Activated naive CD4-positive, alpha-beta T cell treated with anti-CD3 and anti-CD28 coated beads for 36 hours (primary cell): Measurements from ENCODE around the gene MRPS18A. TPM values are rescaled to one million over a fixed set of nuclear protein-coding genes. Genes with fewer than 3 reads are reported as not detected.

Experiments
- CTCF ChIA-PET: fragments of 350-600 bp; sonication (Branson Sonifier 250); formaldehyde crosslinking; loops from one replicate; lab custom pipeline; 2021; ENCODE audit warnings: antibody characterized with exemption; lab: Charles Lee
- DNase-seq: peaks from one replicate; pipeline ENCODE4 v3.0.0-alpha.2; 2020
- H3K27ac Mint-ChIP-seq: one replicate; pipeline ENCODE4 v1.8.0; 2021; ENCODE audit warnings: mild to moderate bottlenecking, mixed read lengths
- H3K27me3 Mint-ChIP-seq: one replicate; pipeline ENCODE4 v1.8.0; 2021; ENCODE audit warnings: low read depth, mixed read lengths
- H3K36me3 Mint-ChIP-seq: one replicate; pipeline ENCODE4 v1.8.0; 2021; ENCODE audit warnings: low read depth, mixed read lengths
- H3K4me1 Mint-ChIP-seq: one replicate; pipeline ENCODE4 v1.8.0; 2021; ENCODE audit warnings: low read depth, mixed read lengths
- H3K4me3 Mint-ChIP-seq: one replicate; pipeline ENCODE4 v1.8.0; 2021; ENCODE audit warnings: mild to moderate bottlenecking, moderate library complexity, mixed read lengths
- H3K9me3 Mint-ChIP-seq: one replicate; pipeline ENCODE4 v1.8.0; 2021; ENCODE audit warnings: mixed read lengths
- intact Hi-C: fragments of 100-400 bp; cut with micrococcal nuclease; formaldehyde crosslinking; loops from one replicate; pipeline ENCODE4 v1.15.1; 2023
- total RNA-seq, 2 experiments: library from RNA; stranded (reverse); gene quantifications; one replicate each; pipeline ENCODE4 v1.2.3, GENCODE V29; 2021

MRPS18A gene
- total RNA-seq, 2 experiments from 2014 or later, result 47.8 to 50.2 TPM

DNA sequence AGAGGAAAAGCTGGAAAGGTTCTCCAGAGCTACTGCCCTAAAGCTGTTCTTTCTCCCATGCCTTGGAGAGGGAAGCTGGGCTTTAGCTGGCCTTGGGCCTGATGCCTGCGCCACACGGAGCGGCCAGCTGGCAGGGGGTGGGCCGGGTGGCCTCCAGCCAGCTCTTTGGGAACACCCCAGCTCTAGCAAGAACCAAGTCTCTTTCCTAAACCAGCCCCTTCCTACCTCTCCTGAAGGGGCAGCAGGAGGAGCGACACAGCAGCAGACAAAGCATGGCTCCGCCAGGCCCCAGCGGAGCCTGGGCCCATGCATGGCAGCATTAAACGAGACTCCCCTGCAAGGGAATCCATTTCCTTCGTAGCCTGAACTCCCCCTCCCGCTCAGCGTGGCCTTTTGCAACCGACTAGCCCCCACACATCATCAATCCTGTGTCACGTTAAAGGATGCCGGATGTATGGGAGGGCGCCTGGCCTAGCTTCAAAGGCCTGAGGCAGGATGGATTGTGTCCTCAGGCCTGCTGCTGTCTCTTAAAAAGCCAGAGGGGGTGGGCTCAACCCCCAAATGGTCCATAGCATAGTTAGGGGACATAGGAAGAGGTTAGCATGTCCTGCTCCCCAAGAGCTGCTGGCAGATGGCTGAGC, 14.0 kb downstream of the MRPS18A start:
- no peak overlapping the region for H3K27ac Mint-ChIP-seq
- no peak for DNase-seq
- no peaks in the 10 kb centered on the region for H3K27me3 Mint-ChIP-seq
- intact Hi-C loops, result no loop called here
- CTCF ChIA-PET, result interaction anchor here (0.8 kb wide), 1 partner anchor 8 kb away, joined by 3 read pairs; no protein-coding TSS in a partner anchor
- H3K4me1 Mint-ChIP-seq, result peaks cover 4% of the 10 kb centered on the region
- no peaks in the 10 kb centered on the region for H3K9me3 Mint-ChIP-seq
- no peak overlapping the region for H3K4me3 Mint-ChIP-seq
- peaks cover 6% of the 10 kb centered on the region for H3K36me3 Mint-ChIP-seq

DNA sequence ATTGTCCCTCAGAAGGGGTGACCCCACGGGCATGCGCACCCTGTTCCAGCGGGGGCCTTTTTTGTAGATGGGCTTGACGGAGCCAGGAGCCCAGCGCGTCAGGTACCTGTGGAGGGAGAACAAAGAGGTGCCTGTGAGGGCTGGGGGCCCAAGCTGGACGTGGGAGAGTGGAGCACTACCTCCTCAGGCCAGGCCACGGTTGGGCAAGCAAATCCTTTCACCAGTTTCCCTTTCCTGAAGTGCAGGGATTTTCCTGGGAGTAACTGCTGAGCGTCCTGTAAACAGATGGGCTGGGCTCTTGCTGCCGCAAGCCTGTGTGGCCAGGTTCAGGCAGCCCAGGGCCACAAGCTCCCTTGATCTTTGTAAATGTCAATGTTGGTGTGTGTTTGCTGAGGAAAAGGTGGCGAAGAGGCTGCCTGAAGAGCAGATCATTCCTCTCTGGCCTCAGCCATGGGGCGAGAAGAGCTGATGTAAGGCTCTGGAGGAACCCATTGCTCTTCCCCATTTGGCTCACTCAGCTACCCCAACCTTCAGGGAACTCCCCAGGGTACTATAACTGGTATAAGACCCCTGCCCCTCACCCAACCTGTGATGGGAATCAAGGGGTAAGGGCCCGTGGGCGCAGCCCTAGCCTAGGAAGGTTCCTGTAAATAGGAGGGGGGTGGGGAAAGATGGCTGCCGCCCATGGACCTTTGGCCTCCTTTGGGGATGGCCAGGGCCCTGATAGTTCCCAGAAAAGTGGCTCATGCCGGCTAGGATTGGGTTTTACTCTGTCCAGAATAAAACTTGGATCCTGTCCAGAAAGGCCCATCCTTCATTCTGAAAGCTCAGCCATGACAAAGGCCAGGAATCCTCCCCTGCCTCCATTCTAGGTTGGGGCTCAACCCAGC, 15.5 kb downstream of the MRPS18A start:
- Mint-ChIP-seq H3K27ac (no peak overlapping the region), H3K9me3 (no peaks in the 10 kb centered on the region), H3K4me3 (no peak overlapping the region), H3K27me3 (no peaks in the 10 kb centered on the region), H3K36me3 (peaks cover 6% of the 10 kb centered on the region), H3K4me1 (peaks cover 19% of the 10 kb centered on the region)
- intact Hi-C loops, result no loop called here
- DNase-seq, result no peak
- CTCF ChIA-PET, result interaction anchor here (1.1 kb wide), 1 partner anchor 63 kb away, joined by 3 read pairs; no protein-coding TSS in a partner anchor

DNA sequence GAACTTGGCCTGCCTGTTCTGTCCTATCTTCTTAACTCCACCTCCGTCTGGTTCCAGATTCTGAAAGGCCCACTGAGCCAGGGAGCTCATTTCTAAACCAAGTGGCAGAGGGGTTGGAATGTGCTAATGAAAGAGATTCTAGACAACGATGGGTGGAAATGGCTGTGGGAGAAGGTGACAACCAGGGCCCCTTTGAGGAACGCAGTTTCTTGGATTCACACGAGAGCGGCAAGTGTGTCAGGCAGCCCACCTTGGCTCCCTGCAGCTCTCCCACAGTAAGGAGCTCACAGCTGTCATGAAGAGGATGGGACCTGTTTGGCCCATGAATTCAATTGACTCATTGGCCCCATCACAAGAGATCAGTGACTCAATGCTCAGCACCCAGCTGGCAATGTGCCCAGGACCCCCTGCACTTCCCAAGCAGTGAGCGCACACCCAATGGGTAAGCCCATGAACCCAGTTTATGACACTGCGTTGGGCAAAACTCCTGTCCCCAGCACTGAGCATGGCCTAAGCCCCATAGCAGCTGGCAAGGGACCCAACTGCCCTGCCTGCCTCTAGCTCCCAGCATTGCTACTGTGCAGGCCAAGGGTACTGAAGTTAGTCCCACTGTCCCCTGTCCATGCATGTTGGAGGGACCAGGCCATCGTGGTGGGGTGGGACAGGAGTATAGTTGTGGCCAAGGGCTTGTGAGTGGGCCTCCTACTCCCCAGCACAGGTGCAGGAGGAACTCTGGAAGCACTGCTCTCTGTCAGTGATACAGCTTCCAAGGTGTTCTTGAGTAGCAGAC, 16.4 kb downstream of the MRPS18A start:
- intact Hi-C loops, result no loop called here
- CTCF ChIA-PET, result interaction anchor here (0.5 to 1.2 kb wide), 2 partner anchors 27 to 53 kb away, joined by 4 to 5 read pairs; no protein-coding TSS in a partner anchor
- peaks cover 20% of the 10 kb centered on the region for H3K4me1 Mint-ChIP-seq
- H3K4me3 Mint-ChIP-seq, result no peak overlapping the region
- no peak for DNase-seq
- peak overlapping the region; percentile 46 for H3K27ac Mint-ChIP-seq
- H3K9me3 Mint-ChIP-seq, result no peaks in the 10 kb centered on the region
- H3K27me3 Mint-ChIP-seq, result no peaks in the 10 kb centered on the region
- H3K36me3 Mint-ChIP-seq, result peaks cover 6% of the 10 kb centered on the region

DNA sequence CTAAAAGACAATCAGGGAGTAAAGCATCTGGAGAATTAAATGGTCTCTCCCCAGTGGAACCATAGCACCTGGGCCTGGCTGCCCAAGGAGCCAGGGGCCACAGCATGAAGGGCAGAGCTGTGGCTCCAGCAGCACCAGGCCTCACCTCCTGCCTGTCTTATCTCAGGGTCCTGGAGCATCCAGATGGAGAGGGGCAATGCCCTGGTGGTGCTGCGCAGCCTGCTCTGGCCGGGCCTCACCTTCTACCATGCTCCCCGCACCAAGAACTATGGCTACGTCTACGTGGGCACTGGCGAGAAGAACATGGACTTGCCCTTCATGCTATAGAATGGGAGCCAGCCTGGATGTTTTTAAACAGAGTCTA, 17.0 kb downstream of the MRPS18A start:
- CTCF ChIA-PET, result interaction anchor here (0.5 to 1.4 kb wide), 6 partner anchors 10 to 103 kb away, joined by 3 to 5 read pairs (median 4); partner anchors contain the start of gene MRPS18A
- no peak overlapping the region for H3K4me3 Mint-ChIP-seq
- no peak for DNase-seq
- H3K27me3 Mint-ChIP-seq, result no peaks in the 10 kb centered on the region
- intact Hi-C loops, result no loop called here
- H3K27ac Mint-ChIP-seq, result peak overlapping the region; percentile 71
- peaks cover 6% of the 10 kb centered on the region for H3K36me3 Mint-ChIP-seq
- peaks cover 20% of the 10 kb centered on the region for H3K4me1 Mint-ChIP-seq
- H3K9me3 Mint-ChIP-seq, result no peaks in the 10 kb centered on the region

DNA sequence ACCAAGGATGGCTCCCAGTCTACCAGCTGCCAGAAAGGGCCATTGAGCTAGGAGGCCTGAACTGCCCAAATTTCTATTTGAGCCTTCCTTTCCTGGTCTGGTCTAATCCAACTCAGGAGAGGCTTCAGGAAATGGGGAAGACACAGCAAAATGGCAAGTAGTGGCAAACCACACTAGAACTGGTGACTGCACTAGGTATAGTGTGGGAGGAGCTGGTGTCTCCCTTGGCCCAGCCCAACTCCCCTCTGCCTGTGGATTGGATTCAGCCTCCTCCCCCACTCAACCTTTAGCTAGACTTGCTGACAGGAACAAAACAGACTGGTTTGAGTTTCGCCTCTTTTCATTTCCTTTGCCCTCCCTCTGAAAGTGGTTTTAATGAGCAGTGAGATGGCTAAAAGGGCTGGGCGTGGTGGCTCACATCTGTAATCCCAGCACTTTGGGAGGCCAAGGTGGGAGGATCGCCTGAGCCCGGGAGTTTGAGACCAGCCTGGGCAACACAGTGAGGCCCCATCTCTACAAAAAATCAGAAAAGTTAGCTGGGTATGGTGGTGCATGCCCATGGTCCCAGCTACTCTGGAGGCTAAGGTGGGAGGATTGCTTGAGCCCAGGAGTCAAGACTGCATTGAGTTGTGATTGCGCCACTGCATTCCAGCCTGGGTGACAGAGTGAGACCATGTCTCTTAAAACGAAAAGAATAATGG, 17.5 kb downstream of the MRPS18A start:
- CTCF ChIA-PET, result interaction anchor here (0.8 to 3.2 kb wide), 9 partner anchors 8 to 104 kb away, joined by 3 to 14 read pairs (median 4); partner anchors contain the start of gene MRPS18A
- DNase-seq, result peak; percentile 35
- Mint-ChIP-seq H3K27me3 (no peaks in the 10 kb centered on the region), H3K4me1 (peaks cover 20% of the 10 kb centered on the region), H3K9me3 (no peaks in the 10 kb centered on the region), H3K27ac (peak overlapping the region; percentile 71), H3K4me3 (no peak overlapping the region), H3K36me3 (peaks cover 6% of the 10 kb centered on the region)
- intact Hi-C loops, result no loop called here

DNA sequence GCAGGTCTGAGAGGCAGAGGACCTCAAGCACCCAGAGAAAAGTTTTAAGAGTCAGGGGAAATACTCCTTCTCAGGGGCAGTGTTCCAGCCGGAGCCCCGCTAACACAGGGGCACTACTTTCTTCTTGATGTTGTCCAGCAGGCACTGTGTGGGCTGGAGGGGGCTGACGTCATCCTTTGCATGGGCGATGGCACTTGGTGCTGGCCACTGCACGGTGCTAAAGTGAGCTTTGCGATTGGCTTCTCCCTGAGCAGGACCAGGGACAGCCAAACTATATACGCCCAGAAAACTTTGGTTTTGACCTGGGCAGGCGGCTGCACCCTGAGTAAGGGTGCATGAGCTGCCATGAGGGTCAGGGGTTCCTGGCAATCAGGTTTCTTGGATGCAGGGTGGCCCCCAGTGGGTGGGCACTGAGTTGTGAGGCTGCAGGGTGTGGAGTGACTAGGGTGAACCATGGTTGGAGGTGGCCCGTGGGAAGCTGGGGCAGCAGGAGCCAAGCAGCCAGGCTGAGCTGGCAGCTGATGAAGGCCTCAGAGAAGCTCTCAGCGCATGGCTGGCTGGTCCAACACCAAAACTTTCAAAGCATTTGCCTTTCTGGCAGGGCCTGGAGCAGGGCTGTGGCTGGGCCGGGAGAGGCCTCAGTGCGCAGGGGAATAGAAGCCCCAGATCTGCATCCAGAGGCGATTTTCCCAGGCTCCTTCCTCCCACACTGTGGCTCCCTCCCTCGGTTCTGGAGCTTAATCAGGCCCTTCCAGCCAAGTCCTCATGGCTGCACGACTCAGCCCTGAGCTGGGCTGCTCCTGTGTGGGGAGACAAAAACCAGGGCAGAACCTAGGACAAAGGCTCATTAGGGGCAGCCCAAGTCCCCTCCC, 18.3 kb downstream of the MRPS18A start:
- Mint-ChIP-seq H3K4me1 (peaks cover 20% of the 10 kb centered on the region), H3K27me3 (no peaks in the 10 kb centered on the region), H3K4me3 (no peak overlapping the region), H3K36me3 (peaks cover 5% of the 10 kb centered on the region), H3K9me3 (no peaks in the 10 kb centered on the region), H3K27ac (peak overlapping the region; percentile 71)
- intact Hi-C loops, result no loop called here
- DNase-seq, result no peak
- CTCF ChIA-PET, result interaction anchor here (0.8 to 3.2 kb wide), 10 partner anchors 9 to 105 kb away, joined by 3 to 14 read pairs (median 4); partner anchors contain the start of gene MRPS18A

DNA sequence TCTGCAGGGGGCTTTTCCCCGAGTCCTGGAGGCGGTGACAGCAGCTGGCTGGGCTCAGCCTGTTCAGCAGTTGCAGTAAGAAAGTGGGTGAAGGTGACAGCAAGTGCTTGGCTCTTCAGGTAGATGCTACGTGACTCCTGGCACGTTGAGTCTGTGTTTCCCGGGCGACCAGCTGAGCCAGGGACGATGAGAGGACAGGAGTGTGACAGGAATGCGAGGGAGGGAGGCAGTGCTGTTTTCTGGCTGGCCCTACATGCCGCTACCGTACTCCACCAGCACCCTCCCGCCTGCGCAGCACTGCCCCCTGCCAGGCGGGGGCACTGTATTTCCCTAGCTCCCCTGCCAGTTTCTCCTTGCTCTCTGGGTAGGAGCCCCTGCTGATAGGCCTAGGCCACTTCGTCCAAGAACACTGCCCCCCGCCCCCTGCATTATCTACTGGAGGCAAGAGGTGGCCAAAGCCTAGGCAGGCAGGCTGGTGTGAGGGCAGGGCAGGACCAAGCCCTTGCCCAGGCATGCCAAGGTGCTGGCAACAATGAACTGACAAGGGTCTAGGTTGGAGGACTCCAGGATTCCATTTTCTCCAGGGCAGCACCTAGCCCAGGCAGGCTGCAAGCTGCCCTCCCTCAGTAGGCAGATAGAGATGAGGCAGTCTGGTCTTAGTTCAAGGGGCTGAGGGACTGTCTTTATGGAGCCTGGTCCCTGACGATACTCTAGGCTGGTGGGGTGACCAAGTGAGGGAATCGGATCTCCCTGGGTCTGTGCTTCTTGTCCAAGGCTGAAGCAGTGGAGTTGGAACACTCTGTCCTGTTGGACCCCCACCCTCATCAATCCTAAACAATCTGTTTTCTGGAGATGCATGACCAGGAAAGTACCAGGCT, 19.2 kb downstream of the MRPS18A start:
- no peaks in the 10 kb centered on the region for H3K9me3 Mint-ChIP-seq
- peak; percentile 64 for DNase-seq
- H3K27me3 Mint-ChIP-seq, result no peaks in the 10 kb centered on the region
- CTCF ChIA-PET, result interaction anchor here (0.6 to 3.2 kb wide), 17 partner anchors 10 to 443 kb away, joined by 3 to 18 read pairs (median 4); partner anchors contain the start of genes GTPBP2, MAD2L1BP and MRPS18A
- H3K36me3 Mint-ChIP-seq, result peaks cover 4% of the 10 kb centered on the region
- peak overlapping the region; percentile 5 for H3K4me3 Mint-ChIP-seq
- H3K4me1 Mint-ChIP-seq, result peaks cover 20% of the 10 kb centered on the region
- H3K27ac Mint-ChIP-seq, result peak overlapping the region; percentile 65
- intact Hi-C loops, result loop anchor here (1.0 kb wide), 3 partner anchors 57 to 337 kb away; no protein-coding TSS in a partner anchor

DNA sequence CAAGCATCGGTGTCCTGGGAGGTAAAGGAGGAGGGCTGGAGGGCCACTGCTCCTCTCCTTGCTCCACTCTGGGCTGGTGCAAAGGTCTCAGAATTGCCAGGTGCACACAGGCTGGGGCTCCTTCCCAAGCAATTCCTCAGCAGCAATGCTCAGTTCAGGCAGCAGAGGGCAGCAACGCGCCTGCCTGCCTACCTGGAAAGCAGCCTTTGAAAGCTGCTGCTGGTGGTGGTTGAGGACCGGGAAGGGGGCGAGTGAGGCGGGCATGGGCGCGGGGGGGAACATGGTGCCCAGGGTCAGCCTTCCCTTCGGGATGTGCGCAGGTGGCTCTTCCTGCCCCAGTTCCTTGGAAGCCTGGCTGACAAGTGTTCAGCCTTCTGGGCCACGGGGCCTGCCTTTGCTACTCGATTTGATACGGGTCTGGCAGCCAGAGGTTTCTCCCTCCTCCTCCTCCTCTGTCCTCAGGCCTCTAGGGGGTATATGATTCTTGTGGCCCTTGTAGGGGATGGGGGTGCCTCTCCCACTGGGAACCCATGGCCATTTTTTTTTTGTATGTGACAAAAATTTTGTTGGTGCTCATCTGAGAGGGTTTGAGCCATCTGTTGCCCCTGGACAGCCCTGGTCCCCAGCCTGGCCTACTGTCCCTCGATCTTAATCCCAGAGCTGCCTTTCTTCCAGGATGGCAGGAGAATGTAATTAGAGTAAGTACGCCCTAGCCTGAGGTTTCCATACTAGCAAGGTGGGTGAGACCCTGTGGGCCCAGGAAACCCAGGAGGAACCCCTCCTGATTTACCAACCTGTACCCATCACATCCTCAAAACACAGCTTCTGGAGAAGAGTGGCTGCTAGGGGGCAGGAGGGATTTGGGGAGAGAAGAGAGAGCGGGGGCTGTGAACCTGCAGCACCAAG, 20.1 kb downstream of the MRPS18A start:
- Mint-ChIP-seq H3K4me3 (peak overlapping the region; percentile 5), H3K9me3 (no peaks in the 10 kb centered on the region), H3K27ac (peak overlapping the region; percentile 65), H3K4me1 (peaks cover 22% of the 10 kb centered on the region), H3K27me3 (no peaks in the 10 kb centered on the region), H3K36me3 (peaks cover 4% of the 10 kb centered on the region)
- DNase-seq, result peak; percentile 90
- CTCF ChIA-PET, result interaction anchor here (0.6 to 3.2 kb wide), 25 partner anchors 11 to 1206 kb away, joined by 3 to 19 read pairs (median 4); partner anchors contain the start of genes GTPBP2, MAD2L1BP, MRPS18A and VEGFA
- intact Hi-C loops, result loop anchor here (1.0 kb wide), 9 partner anchors 20 to 412 kb away; partner anchors contain the start of gene MRPS18A

DNA sequence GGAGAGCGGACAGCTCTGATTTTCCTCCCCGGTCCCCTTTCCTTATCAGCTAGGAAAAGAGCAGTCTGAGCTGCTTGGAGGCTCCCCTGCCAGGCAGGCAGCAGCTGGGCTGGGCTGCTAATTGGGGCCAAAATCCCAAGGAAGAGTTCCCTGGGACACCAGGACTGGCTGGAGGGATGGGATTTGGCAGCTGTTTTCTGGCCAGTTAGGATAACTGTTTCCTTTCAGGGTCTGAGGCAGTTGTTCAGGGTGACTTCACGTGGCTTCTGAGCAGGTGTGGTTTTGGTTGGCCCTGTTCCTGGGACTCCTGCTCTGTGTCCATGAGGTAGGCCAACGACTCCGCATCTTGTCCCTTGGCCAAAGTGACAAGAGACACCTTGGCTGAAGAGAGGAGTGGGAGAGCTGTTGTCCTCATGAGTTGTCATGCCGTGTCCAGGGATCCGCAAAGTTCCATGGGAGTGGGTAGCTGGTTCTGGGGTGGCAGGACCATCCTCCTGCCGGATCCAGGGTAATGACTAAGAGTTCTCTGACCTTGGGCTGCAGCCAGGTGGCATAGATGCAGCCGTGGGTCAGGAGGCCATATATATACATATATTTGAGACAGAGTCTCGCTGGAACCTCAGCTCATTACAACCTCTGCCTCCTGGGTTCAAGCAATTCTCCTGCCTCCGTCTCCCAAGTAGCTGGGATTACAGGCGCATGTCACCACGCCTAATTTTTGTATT, 21.2 kb downstream of the MRPS18A start:
- no peaks in the 10 kb centered on the region for H3K9me3 Mint-ChIP-seq
- H3K27ac Mint-ChIP-seq, result no peak overlapping the region
- intact Hi-C loops, result no loop called here
- peaks cover 22% of the 10 kb centered on the region for H3K4me1 Mint-ChIP-seq
- DNase-seq, result no peak
- no peak overlapping the region for H3K4me3 Mint-ChIP-seq
- CTCF ChIA-PET, result interaction anchor here (0.5 to 3.0 kb wide), 13 partner anchors 12 to 1205 kb away, joined by 3 to 19 read pairs (median 4); partner anchors contain the start of genes GTPBP2 and VEGFA
- no peaks in the 10 kb centered on the region for H3K36me3 Mint-ChIP-seq
- H3K27me3 Mint-ChIP-seq, result no peaks in the 10 kb centered on the region
